Tibial artery (tissue), 4 donors: Measurements from ENCODE around the gene RALBP1.

ENCODE experiments used
- DNase-seq, 2 donors: peaks; one replicate each; pipeline ENCODE4 v3.0.0-alpha.2; 2019
- H3K27ac ChIP-seq, 2 donors: fragments of 200-600 bp; sonication (generic) in 1 of 2; 1 replicate in 1 of 2; 2 replicates in 1 of 2; pipeline ENCODE4 v1.5.1; 2018 to 2019; ENCODE audit warnings: mild to moderate bottlenecking in 1 of 2
- H3K27me3 ChIP-seq, 2 donors: fragments of 200-600 bp; sonication (generic) in 1 of 2; one replicate each; pipeline versions ENCODE4 v1.5.1 to v1.6.0; 2016 to 2019
- H3K36me3 ChIP-seq, 3 donors: fragments of 200-600 bp; sonication (generic) in 2 of 3; one replicate each; pipeline ENCODE4 v1.5.1; 2016 to 2019; ENCODE audit warnings: mild to moderate bottlenecking in 2 of 3
- H3K4me1 ChIP-seq, 4 donors: fragments of 200-600 bp; sonication (generic) in 2 of 4; 1 replicate in 3 of 4; 2 replicates in 1 of 4; pipeline ENCODE4 v1.5.1; 2016 to 2019
- H3K4me3 ChIP-seq, 2 donors: fragments of 200-600 bp; sonication (generic) in 1 of 2; 1 replicate in 1 of 2; 2 replicates in 1 of 2; pipeline ENCODE4 v1.5.1; 2018 to 2019; ENCODE audit warnings: mild to moderate bottlenecking in 2 of 2
- H3K9me3 ChIP-seq, 3 donors: fragments of 200-600 bp; sonication (generic) in 1 of 3; one replicate each; pipeline ENCODE4 v1.5.1; 2016 to 2019
- CTCF ChIP-seq, 2 experiments: fragments of 200-600 bp in 1 of 2; fragments of 450-650 bp in 1 of 2; IDR thresholded peaks; one replicate each; pipeline ENCODE4 v1.5.1; 2017 to 2019; ENCODE audit warnings: antibody characterized with exemption in 2 of 2, mild to moderate bottlenecking in 1 of 2, moderate library complexity in 1 of 2
- intact Hi-C: fragments of 100-400 bp; cut with DNase I; formaldehyde crosslinking; loops from one replicate; pipeline ENCODE4 v1.15.0; 2023; ENCODE audit warnings: low total_unique reads

The RALBP1 gene

DNA sequence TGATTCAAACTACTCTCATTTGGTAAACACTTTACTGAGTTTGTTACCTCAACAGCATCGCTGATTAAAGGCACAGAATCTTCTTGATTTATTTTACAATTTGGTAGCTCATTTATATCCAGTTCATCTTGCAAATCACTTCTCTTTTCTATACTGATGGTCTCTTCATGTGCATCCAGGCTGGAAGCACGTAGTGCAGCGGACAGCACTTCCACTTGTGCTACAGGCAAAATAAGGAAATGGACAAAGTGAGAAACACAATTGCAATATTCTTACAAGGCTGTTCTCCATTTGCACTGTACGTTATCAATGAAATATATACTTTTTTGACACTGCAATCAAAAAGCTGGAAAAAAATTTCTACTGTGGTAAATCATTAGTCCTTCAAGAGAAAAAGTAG, 88.0 kb downstream of the RALBP1 start:
- Histone ChIP-seq H3K4me3 (no peak overlapping the region), H3K27me3 (no peaks in the 10 kb centered on the region), H3K27ac (no peak overlapping the region), H3K4me1 (peaks cover 0 to 42% (median 5%) of the 10 kb centered on the region in 4 donors), H3K9me3 (no peaks in the 10 kb centered on the region), H3K36me3 (peaks cover 27 to 70% (median 46%) of the 10 kb centered on the region in 3 donors)
- intact Hi-C loops, result no loop called here
- DNase-seq, result peak in 1 of 2 donors; percentile 47
- TF ChIP-seq CTCF (IDR thresholded peaks at IDR 0.05), result no peak

- no peak for DNase-seq
- intact Hi-C loops, result no loop called here
- Histone ChIP-seq H3K36me3 (peaks cover 37 to 66% (median 51%) of the 10 kb centered on the region in 3 donors), H3K27me3 (no peaks in the 10 kb centered on the region), H3K9me3 (no peaks in the 10 kb centered on the region), H3K4me3 (no peak overlapping the region), H3K27ac (no peak overlapping the region), H3K4me1 (peaks cover 0 to 50% (median 5%) of the 10 kb centered on the region in 4 donors)
- TF ChIP-seq CTCF (IDR thresholded peaks at IDR 0.05), result no peak
These were observed 90.1 kb downstream of the RALBP1 start for GRCh38 chr18:9565407-9565806.

DNA sequence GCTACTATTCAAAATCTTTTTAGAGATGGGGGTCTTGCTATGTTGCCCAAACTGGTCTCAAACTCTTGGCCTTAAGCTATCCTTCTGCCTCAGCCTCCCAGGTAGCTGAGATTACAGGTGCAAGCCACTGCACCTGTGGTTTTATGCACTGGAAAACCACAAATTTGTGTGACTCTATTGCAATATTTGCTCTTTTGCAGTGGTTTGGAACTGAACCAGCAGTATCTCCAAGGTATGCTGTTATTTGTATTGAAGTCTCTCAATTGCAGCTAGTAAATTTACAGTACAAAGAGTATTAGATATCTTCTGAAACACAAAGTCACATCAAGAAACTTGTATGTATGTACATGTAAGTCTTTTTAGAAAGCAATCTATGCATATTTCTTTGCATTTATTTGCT, 92.9 kb downstream of the RALBP1 start:
- no peaks in the 10 kb centered on the region for H3K27me3 ChIP-seq

GRCh38 chr18:9569178-9569577, 93.9 kb downstream of the RALBP1 start:
- Histone ChIP-seq H3K27ac (no peak overlapping the region), H3K36me3 (peaks cover 31 to 48% (median 45%) of the 10 kb centered on the region in 3 donors), H3K4me3 (no peak overlapping the region), H3K4me1 (peaks cover 0 to 28% (median 2%) of the 10 kb centered on the region in 4 donors), H3K27me3 (no peaks in the 10 kb centered on the region), H3K9me3 (no peaks in the 10 kb centered on the region)
- intact Hi-C loops, result no loop called here
- no peak for DNase-seq
- TF ChIP-seq CTCF (IDR thresholded peaks at IDR 0.05), result no peak

More for the DNA sequence above, 92.9 kb downstream of the RALBP1 start:
- Histone ChIP-seq H3K27ac (no peak overlapping the region), H3K4me3 (no peak overlapping the region), H3K4me1 (peaks cover 0 to 37% (median 5%) of the 10 kb centered on the region in 4 donors), H3K9me3 (no peaks in the 10 kb centered on the region), H3K36me3 (peaks cover 30 to 54% (median 44%) of the 10 kb centered on the region in 3 donors)
- TF ChIP-seq CTCF (IDR thresholded peaks at IDR 0.05), result no peak
- DNase-seq, result no peak
- intact Hi-C loops, result no loop called here

DNA sequence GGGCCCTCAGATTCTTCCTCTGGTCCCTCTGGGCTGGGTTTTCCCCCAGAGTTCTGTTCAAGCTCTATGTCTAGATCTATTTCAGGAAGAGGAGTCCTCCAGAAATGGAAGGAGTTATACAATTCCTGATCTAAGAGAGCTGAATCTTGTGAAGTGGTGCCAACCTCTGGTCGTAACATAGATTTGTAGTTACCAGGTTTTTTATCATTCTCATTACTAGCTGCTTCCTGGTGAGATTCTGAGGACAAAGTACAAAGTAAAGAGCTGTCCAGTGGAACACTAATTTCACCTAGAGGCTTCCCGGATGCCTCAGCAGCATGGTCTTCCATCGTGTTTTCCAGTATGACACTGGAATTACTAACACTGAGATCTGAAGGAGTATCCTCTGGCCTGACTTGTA, 94.9 kb downstream of the RALBP1 start:
- Histone ChIP-seq H3K4me1 (peaks cover 0 to 17% (median 0%) of the 10 kb centered on the region in 4 donors), H3K36me3 (peaks cover 31 to 51% (median 48%) of the 10 kb centered on the region in 3 donors), H3K4me3 (no peak overlapping the region), H3K9me3 (no peaks in the 10 kb centered on the region), H3K27ac (no peak overlapping the region), H3K27me3 (no peaks in the 10 kb centered on the region)
- no peak for TF ChIP-seq CTCF (IDR thresholded peaks at IDR 0.05)
- DNase-seq, result no peak
- intact Hi-C loops, result loop anchor here (10.0 kb wide), 2 partner anchors 115 to 385 kb away; no protein-coding TSS in a partner anchor

DNA sequence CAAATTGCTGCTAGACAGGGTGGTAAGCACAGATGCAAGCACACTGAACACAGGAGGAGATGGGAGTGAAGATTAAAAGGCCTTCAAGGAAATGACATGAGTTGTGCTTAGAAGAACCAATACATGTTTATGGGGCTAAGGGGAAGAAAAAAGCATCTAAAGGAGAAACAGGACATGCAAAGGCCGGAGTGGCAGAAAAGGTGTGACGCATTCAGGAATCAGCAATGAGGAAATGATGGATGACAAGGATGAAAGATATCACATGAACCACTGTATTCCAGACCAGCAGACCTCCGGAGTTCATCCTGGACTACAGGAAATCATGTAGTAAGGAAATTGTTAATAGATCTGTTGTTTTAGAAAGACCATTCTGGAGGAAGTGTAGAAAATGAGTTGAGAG, 96.2 kb downstream of the RALBP1 start:
- H3K4me1 ChIP-seq, result peaks cover 0 to 14% (median 0%) of the 10 kb centered on the region in 4 donors
- TF ChIP-seq CTCF (IDR thresholded peaks at IDR 0.05), result no peak

More for the DNA sequence above, 96.2 kb downstream of the RALBP1 start:
- Histone ChIP-seq H3K27me3 (no peaks in the 10 kb centered on the region), H3K27ac (no peak overlapping the region), H3K9me3 (no peaks in the 10 kb centered on the region), H3K36me3 (peaks cover 31 to 51% (median 41%) of the 10 kb centered on the region in 3 donors), H3K4me3 (no peak overlapping the region)
- no peak for DNase-seq
- intact Hi-C loops, result loop anchor here (10.0 kb wide), 2 partner anchors 113 to 383 kb away; no protein-coding TSS in a partner anchor
